ENCODE data around the gene KRTAP20-3.

Gene KRTAP20-3

GRCh38 chr21:30642564-30642963, at the start of gene KRTAP20-3:
TSS of gene KRTAP20-3 (plus strand) at chr21:30642864.
- DNase-seq (ENCODE audit: low read depth in 2 of 2), result no peak

GRCh38 chr21:30598802-30599201, 43.9 kb upstream of the KRTAP20-3 start, which contains the start of gene KRTAP6-2:
TSS of gene KRTAP6-2 (minus strand) at chr21:30598902. CDS start at chr21:30598874, 28 bp downstream.
- no peak for DNase-seq (ENCODE audit: low read depth in 2 of 2)

- no peak for DNase-seq (ENCODE audit: low read depth in 2 of 2)
Observed at GRCh38 chr21:30600787-30601186, 41.9 kb upstream of the KRTAP20-3 start, which contains the start of gene KRTAP22-1. TSS of gene KRTAP22-1 (plus strand) at chr21:30601087.

GRCh38 chr21:30605968-30606367, 36.7 kb upstream of the KRTAP20-3 start:
- DNase-seq (ENCODE audit: low read depth in 2 of 2), result no peak

- no peak for DNase-seq (ENCODE audit: low read depth in 2 of 2)
Observed at GRCh38 chr21:30612132-30612531, 30.5 kb upstream of the KRTAP20-3 start.

GRCh38 chr21:30613836-30614235, 28.8 kb upstream of the KRTAP20-3 start, which contains the start of gene KRTAP6-1:
TSS of gene KRTAP6-1 (minus strand) at chr21:30613930. CDS start at chr21:30613904, 26 bp downstream.
- DNase-seq (ENCODE audit: low read depth in 2 of 2), result no peak

GRCh38 chr21:30615199-30615598, 27.5 kb upstream of the KRTAP20-3 start:
- no peak for DNase-seq (ENCODE audit: low read depth in 2 of 2)

GRCh38 chr21:30616125-30616524, 26.5 kb upstream of the KRTAP20-3 start, which contains the start of gene KRTAP20-1:
TSS of gene KRTAP20-1 (plus strand) at chr21:30616425. CDS start at chr21:30616455, 30 bp downstream.
- no peak for DNase-seq (ENCODE audit: low read depth in 2 of 2)

GRCh38 chr21:30620080-30620479, 22.6 kb upstream of the KRTAP20-3 start:
- no peak for DNase-seq (ENCODE audit: low read depth in 2 of 2)

- no peak for DNase-seq (ENCODE audit: low read depth in 2 of 2)
Observed at GRCh38 chr21:30620522-30620921, 22.1 kb upstream of the KRTAP20-3 start, which contains the start of gene KRTAP20-4. TSS of gene KRTAP20-4 (plus strand) at chr21:30620627.

- DNase-seq (ENCODE audit: low read depth in 2 of 2), result no peak
Observed at GRCh38 chr21:30623362-30623761, 19.3 kb upstream of the KRTAP20-3 start.

- DNase-seq (ENCODE audit: low read depth in 2 of 2), result no peak
Observed at GRCh38 chr21:30625449-30626165, 17.1 kb upstream of the KRTAP20-3 start.

GRCh38 chr21:30628109-30628508, 14.6 kb upstream of the KRTAP20-3 start:
- no peak for DNase-seq (ENCODE audit: low read depth in 2 of 2)

- no peak for DNase-seq (ENCODE audit: low read depth in 2 of 2)
Observed at GRCh38 chr21:30629200-30629599, 13.5 kb upstream of the KRTAP20-3 start.

- no peak for DNase-seq (ENCODE audit: low read depth in 2 of 2)
Observed at GRCh38 chr21:30634906-30635305, 7.8 kb upstream of the KRTAP20-3 start, which contains the start of gene KRTAP20-2. TSS of gene KRTAP20-2 (plus strand) at chr21:30635206. CDS start at chr21:30635264, 58 bp downstream.

GRCh38 chr21:30638686-30639085, 4.0 kb upstream of the KRTAP20-3 start:
- DNase-seq (ENCODE audit: low read depth in 2 of 2), result no peak

- no peak for DNase-seq (ENCODE audit: low read depth in 2 of 2)
Observed at GRCh38 chr21:30646904-30647414, 4.3 kb downstream of the KRTAP20-3 start.

GRCh38 chr21:30652891-30653290, 10.2 kb downstream of the KRTAP20-3 start:
- DNase-seq (ENCODE audit: low read depth in 2 of 2), result no peak

GRCh38 chr21:30668776-30669175, 26.1 kb downstream of the KRTAP20-3 start:
- no peak for DNase-seq (ENCODE audit: low read depth in 2 of 2)

GRCh38 chr21:30672985-30673650, 30.5 kb downstream of the KRTAP20-3 start:
- DNase-seq (ENCODE audit: low read depth in 2 of 2), result no peak

- DNase-seq (ENCODE audit: low read depth in 2 of 2), result no peak
Observed at GRCh38 chr21:30674312-30674711, 31.6 kb downstream of the KRTAP20-3 start.

GRCh38 chr21:30676737-30677136, 34.1 kb downstream of the KRTAP20-3 start:
- no peak for DNase-seq (ENCODE audit: low read depth in 2 of 2)

Data from stimulated activated CD8-positive, alpha-beta memory T cell treated with anti-CD3 and anti-CD28 coated beads, Interleukin-2, amount 100 ng/mL, for 1 hour (primary cell).